ENCODE measurements around the gene APCDD1.
"Not testable (repeated sequence)": the region's sequence is repeated elsewhere in the genome, so short reads cannot be mapped to it uniquely, and the experiment has no call there.

The APCDD1 gene

GRCh38 chr18:10497206-10497749, 42.8 kb downstream of the APCDD1 start:
- TF ChIP-seq, protein P1, sequence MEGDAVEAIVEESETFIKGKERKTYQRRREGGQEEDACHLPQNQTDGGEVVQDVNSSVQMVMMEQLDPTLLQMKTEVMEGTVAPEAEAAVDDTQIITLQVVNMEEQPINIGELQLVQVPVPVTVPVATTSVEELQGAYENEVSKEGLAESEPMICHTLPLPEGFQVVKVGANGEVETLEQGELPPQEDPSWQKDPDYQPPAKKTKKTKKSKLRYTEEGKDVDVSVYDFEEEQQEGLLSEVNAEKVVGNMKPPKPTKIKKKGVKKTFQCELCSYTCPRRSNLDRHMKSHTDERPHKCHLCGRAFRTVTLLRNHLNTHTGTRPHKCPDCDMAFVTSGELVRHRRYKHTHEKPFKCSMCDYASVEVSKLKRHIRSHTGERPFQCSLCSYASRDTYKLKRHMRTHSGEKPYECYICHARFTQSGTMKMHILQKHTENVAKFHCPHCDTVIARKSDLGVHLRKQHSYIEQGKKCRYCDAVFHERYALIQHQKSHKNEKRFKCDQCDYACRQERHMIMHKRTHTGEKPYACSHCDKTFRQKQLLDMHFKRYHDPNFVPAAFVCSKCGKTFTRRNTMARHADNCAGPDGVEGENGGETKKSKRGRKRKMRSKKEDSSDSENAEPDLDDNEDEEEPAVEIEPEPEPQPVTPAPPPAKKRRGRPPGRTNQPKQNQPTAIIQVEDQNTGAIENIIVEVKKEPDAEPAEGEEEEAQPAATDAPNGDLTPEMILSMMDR (conservative IDR thresholded peaks at IDR 0.05): no peak
- no peak overlapping the region for H3K27ac ChIP-seq

DNA sequence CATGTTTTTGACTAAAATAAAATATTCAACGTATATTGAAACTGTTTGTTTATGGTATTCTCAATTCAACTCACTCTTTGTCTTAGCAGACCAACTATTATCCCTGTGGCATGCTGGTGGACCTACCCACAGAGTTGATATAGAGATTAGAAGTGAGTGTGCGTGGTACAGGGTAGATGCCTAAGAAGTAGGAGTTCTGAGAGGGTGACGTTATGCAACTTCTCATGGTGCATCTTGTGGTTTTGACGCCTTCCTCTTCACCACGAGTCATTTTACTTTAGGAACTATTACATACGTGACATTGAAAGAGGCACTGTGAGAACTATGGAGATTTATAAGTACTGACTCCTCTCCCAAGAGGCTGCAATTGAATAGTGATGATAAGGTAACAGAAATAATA, 44.8 kb downstream of the APCDD1 start:
- H3K27ac ChIP-seq: no peak overlapping the region
- TF ChIP-seq, protein P1 (conservative IDR thresholded peaks at IDR 0.05): no peak

DNA sequence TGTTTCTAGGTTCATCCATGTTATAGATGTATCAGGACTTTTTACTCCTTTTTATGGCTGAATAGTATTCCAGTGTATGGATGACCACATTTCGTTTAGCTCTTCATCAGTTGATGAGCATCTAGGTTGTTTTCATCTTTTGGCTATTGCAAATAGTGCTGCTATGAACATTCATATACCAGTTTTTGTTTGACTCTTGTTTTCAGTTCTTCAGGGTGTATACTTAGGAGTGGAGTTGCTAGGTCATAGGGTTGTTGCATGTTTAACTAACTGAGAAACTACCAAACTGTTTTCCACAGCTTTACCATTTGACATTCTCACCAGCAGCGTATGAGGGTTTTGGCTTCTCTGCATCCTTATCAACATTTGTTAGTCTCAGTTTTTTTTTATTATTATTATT, 45.6 kb downstream of the APCDD1 start:
- TF ChIP-seq, protein P1 (conservative IDR thresholded peaks at IDR 0.05): no peak
- H3K27ac ChIP-seq: no peak overlapping the region

- TF ChIP-seq, protein P1 (conservative IDR thresholded peaks at IDR 0.05): no peak
- no peak overlapping the region for H3K27ac ChIP-seq
Measured at GRCh38 chr18:10504723-10505122, 50.3 kb downstream of the APCDD1 start.

DNA sequence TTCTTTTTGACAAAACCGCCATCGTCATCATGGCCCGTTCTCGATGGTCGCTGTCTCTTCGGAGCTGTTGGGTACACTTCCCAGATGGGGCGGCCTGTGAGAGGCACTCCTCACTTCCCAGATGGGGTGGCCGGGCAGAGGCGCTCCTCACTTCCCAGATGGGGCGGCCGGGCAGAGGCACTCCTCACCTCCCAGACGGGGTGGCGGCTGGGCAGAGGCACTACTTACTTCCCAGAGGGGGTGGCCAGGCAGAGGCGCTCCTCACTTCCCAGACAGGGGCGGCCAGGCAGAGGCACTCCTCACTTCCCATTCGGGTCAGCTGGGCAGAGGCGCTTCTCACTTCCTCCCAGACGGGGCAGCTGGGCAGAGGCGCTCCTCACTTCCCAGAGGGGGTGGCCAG, 51.5 kb downstream of the APCDD1 start:
- H3K27ac ChIP-seq: not testable (repeated sequence)

DNA sequence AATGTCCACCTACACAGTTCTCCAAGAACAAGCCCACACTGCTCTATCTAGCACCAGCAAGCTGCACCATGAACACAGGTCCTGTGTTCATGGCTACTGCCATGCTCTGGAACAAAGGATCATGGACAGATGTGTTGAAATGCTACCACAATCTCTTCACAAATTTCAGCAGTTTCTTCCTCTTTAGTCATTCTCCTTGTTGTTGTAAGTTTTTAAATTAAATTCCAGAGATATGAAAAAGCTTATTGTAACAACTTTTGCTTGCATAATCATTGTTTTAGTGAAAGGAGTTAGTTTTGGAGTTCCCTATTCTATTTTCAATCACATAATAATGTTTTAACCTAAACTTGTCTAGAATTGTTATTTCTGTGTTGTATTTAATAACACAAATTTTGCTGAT, 54.2 kb downstream of the APCDD1 start:
- no peak overlapping the region for H3K27ac ChIP-seq
- TF ChIP-seq, protein P1 (conservative IDR thresholded peaks at IDR 0.05): no peak

DNA sequence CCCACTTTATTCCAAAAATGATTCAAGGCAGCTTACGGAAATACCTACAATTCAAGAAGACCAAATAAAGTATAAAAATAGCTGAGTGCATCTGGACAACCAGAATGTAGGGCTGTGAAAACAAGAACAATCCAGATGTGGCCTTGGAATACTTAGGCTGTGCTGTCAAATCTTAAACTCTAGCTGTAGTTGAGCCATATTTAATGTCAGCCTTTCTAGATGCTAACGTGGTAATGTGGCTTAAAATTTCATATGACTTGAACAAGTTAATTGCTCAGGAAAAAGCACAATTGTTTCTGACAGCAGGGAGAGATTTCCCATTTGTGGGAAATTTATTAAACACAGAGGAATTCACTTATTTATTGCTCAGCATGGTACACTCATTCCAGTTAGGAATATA, 56.8 kb downstream of the APCDD1 start:
- no peak overlapping the region for H3K27ac ChIP-seq
- TF ChIP-seq, protein P1 (conservative IDR thresholded peaks at IDR 0.05): no peak

DNA sequence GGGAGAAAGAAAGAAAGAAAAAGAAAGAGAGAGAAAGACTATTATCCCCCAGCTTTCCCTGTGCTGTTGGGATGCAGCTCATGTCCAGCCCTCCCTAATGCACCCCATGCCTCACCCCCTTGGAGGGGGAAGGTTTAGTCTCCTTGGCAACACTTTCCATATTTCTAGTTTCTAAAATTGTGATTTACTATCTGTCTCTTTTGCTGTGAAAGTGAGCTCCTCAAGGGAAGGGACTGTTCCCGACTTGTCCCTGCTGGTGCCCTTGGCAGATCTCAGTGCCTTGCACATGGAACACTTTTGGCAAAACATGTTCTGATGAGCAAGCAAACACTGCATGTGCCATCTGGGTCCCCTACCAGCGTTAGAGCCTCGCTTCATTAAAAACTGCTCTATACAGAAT, 59.6 kb downstream of the APCDD1 start:
- TF ChIP-seq, protein P1 (conservative IDR thresholded peaks at IDR 0.05): no peak
- no peak overlapping the region for H3K27ac ChIP-seq
